Esophagus muscularis mucosa (tissue), 4 donors: ENCODE results near the gene QRSL1. TPM values are rescaled to one million over a fixed set of nuclear protein-coding genes. Genes with fewer than 3 reads are reported as not detected.

Experiments used
- DNase-seq: peaks from one replicate; pipeline ENCODE4 v3.0.0-alpha.2; 2017; ENCODE audit errors: extremely low spot score
- H3K27ac ChIP-seq, 4 donors: fragments of 200-600 bp; sonication (generic); replicated peaks in 1 of 4; 1 replicate in 3 of 4; 2 replicates in 1 of 4; pipeline ENCODE4 v1.5.1; 2016 to 2019; ENCODE audit warnings: mild to moderate bottlenecking in 1 of 4
- H3K27me3 ChIP-seq, 4 donors: fragments of 200-600 bp; sonication (generic); one replicate each; pipeline versions ENCODE4 v1.5.1 to v1.6.0; 2016 to 2019
- H3K36me3 ChIP-seq, 4 donors: fragments of 200-600 bp; sonication (generic); one replicate each; pipeline ENCODE4 v1.5.1; 2016 to 2019
- H3K4me1 ChIP-seq, 4 donors: fragments of 200-600 bp; sonication (generic); one replicate each; pipeline ENCODE4 v1.5.1; 2016 to 2019
- H3K4me3 ChIP-seq, 4 donors: fragments of 200-600 bp; sonication (generic); 1 replicate in 2 of 4; 2 replicates in 2 of 4; pipeline ENCODE4 v1.5.1; 2016 to 2019; ENCODE audit warnings: mild to moderate bottlenecking in 4 of 4, moderate library complexity in 1 of 4
- H3K9me3 ChIP-seq, 4 donors: fragments of 200-600 bp; sonication (generic); 1 replicate in 3 of 4; 2 replicates in 1 of 4; pipeline ENCODE4 v1.5.1; 2016 to 2019
- CTCF ChIP-seq, 3 experiments: fragments of 200-600 bp in 2 of 3; fragments of 450-650 bp in 1 of 3; sonication (generic) in 2 of 3; IDR thresholded peaks; one replicate each; pipeline ENCODE4 v1.5.1; 2017 to 2019; ENCODE audit warnings: antibody characterized with exemption in 3 of 3, mild to moderate bottlenecking in 2 of 3, moderate library complexity in 1 of 3
- EP300 ChIP-seq: sonication (generic); formaldehyde crosslinking; IDR thresholded peaks from one replicate; pipeline ENCODE4 v1.6.1; 2017; ENCODE audit warnings: antibody characterized with exemption
- POLR2A ChIP-seq: fragments of 450-650 bp; IDR thresholded peaks from one replicate; pipeline ENCODE4 v1.6.1; 2017; ENCODE audit warnings: antibody characterized with exemption, moderate library complexity, mild to moderate bottlenecking, low read depth
- POLR2AphosphoS5 ChIP-seq, 2 donors: sonication (generic); formaldehyde crosslinking; IDR thresholded peaks; one replicate each; pipeline ENCODE4 v1.6.1; 2017; ENCODE audit warnings: antibody characterized with exemption in 2 of 2
- WGBS: methylation state at CpG from one replicate; pipeline ENCODE4 v1.1.5; 2018; 5-methylcytosine and 5-hydroxymethylcytosine counted together
- intact Hi-C: fragments of 100-400 bp; cut with DNase I; formaldehyde crosslinking; loops from one replicate; pipeline ENCODE4 v1.15.1; 2023
- total RNA-seq, 4 donors: library from RNA; depleted of rRNA; stranded (reverse); fragments of >200 nt; gene quantifications; one replicate each; pipeline versions ENCODE4 v1.1.0 to v1.2.1, GENCODE V29; 2016

The QRSL1 gene
- total RNA-seq, 4 donors from 2014 or later = 6.7 to 9.1 (median 8.3) TPM

- H3K27me3 ChIP-seq = no peaks in the 10 kb centered on the region
- no peaks in the 10 kb centered on the region for H3K36me3 ChIP-seq
- intact Hi-C loops = no loop called here
- no peak overlapping the region for H3K27ac ChIP-seq
- H3K9me3 ChIP-seq = no peaks in the 10 kb centered on the region
- no peaks in the 10 kb centered on the region for H3K4me1 ChIP-seq
- no peak for TF ChIP-seq POLR2AphosphoS5 (IDR thresholded peaks at IDR 0.05)
- TF ChIP-seq CTCF (IDR thresholded peaks at IDR 0.05) = no peak
- 88% methylated on average over 3 of the region's 3 CpGs for WGBS
- H3K4me3 ChIP-seq = no peak overlapping the region
- DNase-seq = no peak
These were observed 47.9 kb downstream of the QRSL1 start for GRCh38 chr6:106677282-106677681.

GRCh38 chr6:106684011-106684410, 54.6 kb downstream of the QRSL1 start:
- Histone ChIP-seq H3K36me3 (no peaks in the 10 kb centered on the region), H3K4me3 (no peak overlapping the region), H3K4me1 (no peaks in the 10 kb centered on the region), H3K27ac (no peak overlapping the region), H3K27me3 (no peaks in the 10 kb centered on the region), H3K9me3 (no peaks in the 10 kb centered on the region)
- intact Hi-C loops = no loop called here
- TF ChIP-seq CTCF (IDR thresholded peaks at IDR 0.05) = no peak
- TF ChIP-seq POLR2A = no peak
- no peak for TF ChIP-seq POLR2AphosphoS5 (IDR thresholded peaks at IDR 0.05)
- no peak for DNase-seq
- WGBS = 91% methylated on average over 4 of the region's 4 CpGs

- H3K4me3 ChIP-seq = no peak overlapping the region
- intact Hi-C loops = no loop called here
- 93% methylated on average over 2 of the region's 2 CpGs for WGBS
- H3K36me3 ChIP-seq = no peaks in the 10 kb centered on the region
- H3K4me1 ChIP-seq = no peaks in the 10 kb centered on the region
- H3K27me3 ChIP-seq = no peaks in the 10 kb centered on the region
- TF ChIP-seq POLR2AphosphoS5 (IDR thresholded peaks at IDR 0.05) = no peak
- TF ChIP-seq CTCF (IDR thresholded peaks at IDR 0.05) = no peak
- no peak for TF ChIP-seq POLR2A
- no peak for TF ChIP-seq EP300
- no peak overlapping the region for H3K27ac ChIP-seq
- DNase-seq = no peak
- no peaks in the 10 kb centered on the region for H3K9me3 ChIP-seq
These were observed 56.5 kb downstream of the QRSL1 start for GRCh38 chr6:106685833-106686232.

- intact Hi-C loops = no loop called here
- Histone ChIP-seq H3K27ac (no peak overlapping the region), H3K27me3 (no peaks in the 10 kb centered on the region), H3K4me1 (peaks cover 0 to 12% (median 3%) of the 10 kb centered on the region in 4 donors), H3K9me3 (no peaks in the 10 kb centered on the region), H3K4me3 (no peak overlapping the region), H3K36me3 (no peaks in the 10 kb centered on the region)
- TF ChIP-seq POLR2AphosphoS5 (IDR thresholded peaks at IDR 0.05) (no peak), POLR2A (no peak), EP300 (no peak), CTCF (IDR thresholded peaks at IDR 0.05) (no peak)
- no peak for DNase-seq
- WGBS = 77% methylated on average over 6 of the region's 6 CpGs
These were observed 59.0 kb downstream of the QRSL1 start for GRCh38 chr6:106688177-106688951.
